NK-92 (cell line): ENCODE measurements around the gene TCL1B.
"Not testable (repeated sequence)": the region's sequence is repeated elsewhere in the genome, so short reads cannot be mapped to it uniquely, and the experiment has no call there.

ENCODE experiments used
- DNase-seq: peaks from one replicate; lab custom pipeline; 2025; ENCODE audit not compliant: unreplicated experiment; lab: John Stamatoyannopoulos, UW

TCL1B gene, protein sequence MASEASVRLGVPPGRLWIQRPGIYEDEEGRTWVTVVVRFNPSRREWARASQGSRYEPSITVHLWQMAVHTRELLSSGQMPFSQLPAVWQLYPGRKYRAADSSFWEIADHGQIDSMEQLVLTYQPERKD

DNA sequence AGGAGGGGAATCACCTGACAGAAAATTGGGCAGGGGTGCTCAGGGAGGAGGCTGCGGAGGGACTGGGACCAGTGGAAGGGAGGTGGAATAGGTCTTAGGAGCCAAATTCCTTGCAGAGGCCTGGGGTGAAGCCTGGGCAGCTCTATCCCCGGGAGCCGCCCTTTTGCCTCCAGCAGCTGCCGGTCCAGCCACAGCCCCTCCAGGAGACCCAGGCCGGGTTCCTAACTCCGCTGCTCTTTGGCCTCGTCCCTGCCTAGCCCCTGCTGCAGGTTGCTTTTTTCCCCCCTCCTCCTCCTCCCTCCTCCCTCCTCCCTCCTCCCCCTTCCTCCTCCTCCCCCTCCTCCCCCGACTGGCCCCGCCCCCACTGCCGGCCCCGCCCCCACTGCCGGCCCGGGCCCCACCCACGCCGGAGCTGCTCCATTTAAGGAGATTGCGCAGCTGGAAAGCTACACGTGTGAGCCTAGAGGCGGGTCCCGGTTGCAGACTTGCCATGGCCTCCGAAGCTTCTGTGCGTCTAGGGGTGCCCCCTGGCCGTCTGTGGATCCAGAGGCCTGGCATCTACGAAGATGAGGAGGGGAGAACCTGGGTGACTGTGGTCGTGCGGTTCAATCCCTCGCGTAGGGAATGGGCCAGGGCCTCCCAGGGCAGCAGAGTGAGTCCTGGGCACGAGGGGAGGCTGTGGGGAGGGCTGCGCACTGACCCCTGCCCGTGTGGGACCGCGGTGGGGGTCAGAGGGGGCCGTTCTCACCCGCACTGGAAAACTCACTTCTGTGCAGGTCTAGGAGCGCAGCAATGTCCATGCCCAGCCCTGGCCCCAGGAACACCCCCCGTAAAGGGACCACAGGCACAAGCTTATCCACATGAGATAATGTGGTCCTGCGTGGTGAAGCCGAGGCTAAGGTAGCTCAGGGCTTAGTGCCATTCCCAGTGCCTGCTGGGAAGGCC lies at the start of gene TCL1B:
Gene TCL1B (plus strand): TSS at position 449 of the 945 bp plus-strand sequence. CDS start 42 bp downstream, at position 491.
- DNase-seq: no peak

- DNase-seq: no peak
These were observed 41.2 kb upstream of the TCL1B start for GRCh38 chr14:95644981-95645380.

DNA sequence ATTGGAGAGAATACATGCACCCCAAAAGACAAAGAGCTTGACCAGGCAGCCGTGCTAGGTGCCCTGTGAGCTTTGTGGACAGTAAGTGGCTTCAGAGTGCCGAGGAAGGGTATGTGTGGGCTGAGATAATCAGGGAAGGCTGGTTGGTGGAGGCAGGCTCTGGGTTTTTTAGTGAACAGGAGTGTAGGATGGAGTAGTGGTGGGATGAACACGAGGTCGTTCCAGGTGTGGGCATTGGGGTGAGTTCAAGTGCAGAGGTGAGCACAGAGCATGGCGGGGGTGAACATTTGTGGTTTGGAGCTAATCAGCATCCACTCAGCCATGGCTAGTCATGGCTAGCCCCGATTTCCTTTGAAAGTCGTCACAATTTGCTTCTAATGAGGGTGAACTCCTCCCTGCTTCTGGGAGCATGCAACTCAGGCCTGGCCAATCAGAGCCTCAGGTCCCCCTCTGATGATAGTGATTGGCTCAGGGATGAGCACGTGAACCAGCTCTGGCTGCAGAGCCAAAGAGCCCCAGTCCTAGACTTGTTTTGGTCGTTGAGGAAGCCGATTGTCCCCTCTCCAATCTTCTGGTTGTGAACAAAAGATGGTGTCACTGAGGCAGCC lies 40.7 kb upstream of the TCL1B start:
- DNase-seq: no peak

GRCh38 chr14:95647926-95648325 lies 38.3 kb upstream of the TCL1B start:
- DNase-seq: no peak

GRCh38 chr14:95649230-95649629 lies 37.0 kb upstream of the TCL1B start:
- DNase-seq: no peak

- DNase-seq: no peak
These were observed 35.2 kb upstream of the TCL1B start for GRCh38 chr14:95651028-95651427.

DNA sequence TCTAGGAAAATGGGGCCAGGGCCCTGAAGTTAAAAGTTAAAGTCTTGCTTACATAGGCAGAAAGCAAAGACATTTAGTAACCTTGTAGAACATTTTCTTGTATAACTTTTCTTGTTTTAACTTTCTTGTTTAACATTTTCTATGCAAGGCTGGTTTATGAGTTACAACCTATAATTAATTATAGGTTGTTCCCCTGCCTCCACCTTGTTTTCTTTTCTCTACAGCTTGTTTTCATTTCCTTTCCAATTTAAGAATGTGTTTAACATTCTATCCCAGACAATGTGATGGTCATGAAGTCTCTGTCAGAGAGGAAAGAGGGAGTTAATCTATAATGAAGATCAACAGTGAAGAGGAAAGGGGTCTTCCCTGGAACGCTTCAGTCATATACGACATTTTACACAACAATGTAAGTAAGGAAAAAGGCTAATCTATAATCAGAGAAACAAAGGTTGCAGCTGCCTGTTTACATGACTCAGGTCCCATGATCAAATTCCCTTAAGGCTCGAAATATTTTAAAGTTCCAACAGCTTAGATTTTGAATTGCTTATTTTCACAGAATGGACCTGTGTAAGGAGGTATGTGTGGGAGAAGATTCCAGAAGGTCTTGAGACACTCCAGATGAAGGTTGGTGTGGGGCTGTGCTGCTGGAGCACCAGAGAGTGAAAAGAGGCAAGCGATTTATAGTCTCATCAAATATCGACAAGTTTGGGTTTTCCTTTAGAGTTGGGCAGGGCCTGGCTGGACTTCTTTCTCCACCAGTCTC lies 34.2 kb upstream of the TCL1B start:
- DNase-seq: no peak

DNA sequence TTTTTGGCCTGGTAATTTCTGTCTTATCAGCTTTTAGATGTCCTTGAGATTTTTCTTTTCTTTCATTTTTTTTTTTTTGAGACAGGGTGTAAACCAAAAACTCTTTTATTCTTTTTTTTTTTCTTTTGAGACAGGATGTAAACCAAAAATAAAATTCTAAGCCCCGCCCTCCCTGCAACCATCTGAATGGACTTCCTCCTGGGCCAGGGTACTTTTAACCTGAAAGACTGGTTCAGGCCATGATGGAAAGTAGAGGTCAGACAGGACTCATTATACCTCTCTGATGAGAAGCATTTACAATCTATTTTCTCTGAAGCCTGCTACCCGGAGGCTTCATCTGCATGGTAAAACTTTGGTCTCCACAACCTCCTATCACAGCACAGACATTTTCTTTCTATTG lies 33.5 kb upstream of the TCL1B start:
- no peak for DNase-seq

DNA sequence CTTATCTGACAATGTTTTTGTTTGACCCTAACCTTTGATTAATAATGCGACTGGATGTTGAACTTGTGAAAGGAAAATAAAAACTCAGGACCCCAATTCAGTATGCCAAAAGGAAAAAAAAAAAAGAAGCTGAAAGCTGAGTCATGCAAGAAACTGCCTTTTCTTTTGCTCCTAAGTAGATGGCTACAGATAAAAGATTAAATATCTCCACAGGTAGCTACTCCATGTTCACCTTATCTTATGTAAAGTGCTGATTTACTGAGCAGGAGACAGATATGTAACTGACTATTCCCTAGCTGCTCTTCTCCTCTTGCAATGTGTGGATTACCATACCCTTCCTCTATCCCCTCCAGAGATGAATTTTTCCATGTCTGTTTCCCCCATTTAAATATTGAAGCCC lies 30.8 kb upstream of the TCL1B start:
- DNase-seq: no peak

- DNase-seq: no peak
These were observed 29.6 kb upstream of the TCL1B start for GRCh38 chr14:95656634-95657033.

DNA sequence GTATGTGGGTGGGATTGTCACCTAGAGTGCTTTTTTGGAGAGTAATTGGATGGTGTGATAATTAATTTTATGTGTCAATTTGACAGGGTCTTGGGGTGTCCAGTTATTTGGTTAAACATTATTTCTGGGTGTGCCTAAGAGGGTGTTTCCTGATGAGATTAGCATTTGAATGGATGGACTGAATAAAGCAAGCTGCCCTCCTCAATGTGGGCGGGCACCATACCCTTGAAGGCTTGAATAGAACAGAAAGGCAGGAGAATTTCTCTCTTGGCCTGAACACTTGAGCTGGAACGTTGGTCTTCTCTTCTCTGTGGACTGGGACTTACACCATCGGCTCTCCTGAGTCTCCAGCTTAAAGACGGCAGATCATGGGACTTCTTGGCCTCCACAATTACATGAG lies 28.8 kb upstream of the TCL1B start:
- no peak for DNase-seq

- DNase-seq: no peak
These were observed 26.8 kb upstream of the TCL1B start for GRCh38 chr14:95659293-95659989.

DNA sequence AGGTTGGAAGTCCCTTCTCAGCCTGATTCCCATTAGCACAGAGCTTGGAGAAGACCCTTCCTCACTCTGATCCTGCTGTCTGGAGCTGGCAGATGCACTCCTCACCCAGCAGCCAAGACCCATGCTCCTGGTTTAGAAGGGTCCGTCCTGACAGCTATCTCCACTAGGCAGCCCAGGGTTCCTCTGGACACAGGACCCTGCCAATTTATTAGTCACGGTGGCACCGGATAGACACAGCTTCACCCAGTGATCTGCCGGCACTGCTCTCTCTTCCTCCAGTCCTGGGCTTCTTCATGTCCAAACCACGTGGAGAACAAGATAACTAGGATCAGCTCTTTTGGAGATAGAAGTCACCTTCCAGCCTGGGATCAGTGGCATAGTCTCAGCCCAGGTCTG lies 26.2 kb upstream of the TCL1B start:
- DNase-seq: no peak

DNA sequence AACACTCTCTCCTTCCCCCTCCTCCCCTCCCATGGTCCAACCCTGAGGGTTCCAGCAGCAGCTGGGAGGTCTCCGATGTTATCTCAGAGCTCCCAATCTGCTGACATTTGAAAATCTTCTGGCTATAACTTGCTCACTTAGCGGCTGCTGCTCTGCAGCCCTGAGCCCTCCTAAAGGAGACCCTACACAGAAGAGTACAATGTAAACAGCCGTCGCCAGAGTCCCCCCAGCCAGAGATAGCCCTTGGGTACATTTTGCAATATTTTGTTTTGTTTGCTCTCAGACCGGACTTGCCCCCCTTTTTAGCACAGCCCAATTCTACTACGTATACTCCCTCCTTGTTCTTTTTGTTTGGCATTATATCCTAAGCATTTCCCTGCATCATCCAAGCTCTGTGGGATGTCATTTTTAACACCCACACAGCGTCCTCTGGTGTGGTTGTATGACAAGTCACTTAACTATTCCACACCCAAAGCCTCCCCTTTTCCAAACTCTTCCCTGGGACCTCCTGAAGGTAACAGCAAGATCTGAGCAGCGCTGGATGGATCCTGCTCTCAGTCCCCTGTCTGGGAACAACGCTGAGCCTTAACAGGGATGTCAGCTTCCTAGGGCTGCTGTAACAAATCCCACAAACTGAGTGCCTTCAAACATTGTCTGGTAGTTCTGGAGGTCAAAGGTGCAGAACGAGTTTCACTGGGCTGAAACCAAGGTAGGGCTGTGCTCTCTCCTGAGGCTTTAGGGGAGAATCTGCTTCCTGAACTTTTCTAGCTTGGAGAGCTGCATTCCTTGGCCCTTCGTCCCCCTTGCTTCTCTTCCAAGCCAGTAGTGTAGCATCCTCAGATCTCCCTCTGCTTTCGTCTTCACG lies 25.3 kb upstream of the TCL1B start:
- DNase-seq: no peak

- DNase-seq: no peak
These were observed 23.6 kb upstream of the TCL1B start for GRCh38 chr14:95662376-95663186.

DNA sequence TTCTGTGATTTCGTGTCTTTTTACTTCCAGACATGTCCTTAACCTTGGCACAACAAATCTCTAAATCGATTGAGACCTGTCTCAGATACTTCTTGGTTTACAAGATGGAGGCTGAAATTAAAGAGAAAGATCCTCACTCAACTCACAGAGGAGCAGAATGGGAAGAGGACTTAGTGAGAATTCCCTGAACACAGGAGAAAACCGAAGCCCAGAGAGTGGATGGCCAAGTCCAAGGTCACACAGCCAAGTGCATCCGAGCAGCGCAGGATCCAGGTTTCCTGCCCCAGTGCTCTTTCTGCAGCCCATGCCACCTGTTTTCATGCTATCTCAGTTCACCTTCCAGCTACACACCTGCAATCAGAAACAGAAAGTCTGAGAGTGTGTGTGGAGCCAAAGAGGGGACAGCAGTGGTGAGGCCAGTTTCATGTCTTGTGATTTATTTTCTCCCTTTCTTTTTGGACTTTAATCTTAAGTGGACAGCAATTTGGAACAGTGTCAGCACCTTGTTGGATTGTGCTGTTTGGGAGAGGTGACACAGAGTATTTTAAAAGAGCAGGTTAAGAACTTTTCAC lies 22.9 kb upstream of the TCL1B start:
- DNase-seq: no peak

GRCh38 chr14:95664066-95664465 lies 22.2 kb upstream of the TCL1B start:
- DNase-seq: no peak

DNA sequence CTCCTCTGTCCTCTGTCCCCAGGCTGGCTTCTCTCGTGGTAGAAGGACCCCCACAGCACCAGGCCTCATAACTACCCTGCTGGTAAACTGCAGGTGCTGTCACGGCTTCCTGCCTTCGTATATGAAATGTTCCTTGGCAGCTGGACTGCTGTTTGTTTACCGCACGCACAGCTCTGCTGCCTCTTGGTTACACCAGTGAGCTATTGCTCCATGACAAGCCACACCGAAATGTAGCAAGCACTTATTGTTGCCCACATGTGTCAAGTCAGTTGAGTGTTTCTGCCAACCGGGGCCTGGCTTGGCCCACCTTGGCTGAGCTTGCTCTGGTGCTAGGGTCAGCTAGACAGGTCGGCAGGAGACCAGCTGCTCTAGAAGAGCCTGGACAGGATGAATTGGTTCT lies 21.7 kb upstream of the TCL1B start:
- no peak for DNase-seq

DNA sequence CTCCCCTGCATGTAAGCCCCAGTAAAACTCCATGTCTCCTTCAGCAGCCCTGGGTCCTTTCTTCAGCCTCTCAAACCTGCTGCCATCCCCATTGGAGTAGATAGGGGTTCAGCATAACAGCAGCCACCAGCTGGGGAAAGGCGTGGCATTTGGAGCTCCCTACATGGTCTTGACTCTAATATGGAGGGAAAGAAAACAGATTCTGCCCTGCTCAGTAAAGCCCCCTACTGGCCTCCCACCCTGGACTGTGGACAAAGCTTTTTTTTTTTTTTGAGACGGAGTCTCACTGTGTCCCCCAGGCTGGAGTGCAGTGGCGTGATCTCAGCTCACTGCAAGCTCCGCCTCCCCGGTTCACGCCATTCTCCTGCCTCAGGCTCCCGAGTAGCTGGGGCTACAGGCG lies 20.7 kb upstream of the TCL1B start:
- not testable (repeated sequence) for DNase-seq
